ENCODE measurements around the gene TMEM185A.
"Not testable (repeated sequence)": the region's sequence is repeated elsewhere in the genome, so short reads cannot be mapped to it uniquely, and the experiment has no call there.

Gene TMEM185A

DNA sequence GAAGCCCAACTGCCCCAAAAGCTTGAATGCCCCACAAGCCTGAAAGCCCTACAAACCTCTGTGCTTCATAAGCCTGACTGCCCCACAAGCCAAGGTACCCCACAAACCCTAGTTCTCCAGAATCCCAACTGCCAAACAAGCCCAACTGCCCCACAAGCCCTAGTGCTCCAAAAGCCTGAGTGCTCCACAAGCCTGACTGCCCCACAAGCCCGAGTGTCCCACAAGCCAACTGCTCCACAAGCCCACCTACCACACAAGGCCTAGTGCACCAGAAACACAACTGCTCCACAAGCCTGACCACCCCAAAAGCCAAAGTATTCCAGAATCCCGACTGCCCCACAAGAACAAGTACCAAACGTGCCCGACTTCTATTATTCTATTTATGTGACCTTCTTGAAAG, 68.2 kb downstream of the TMEM185A start:
- DNase-seq (ENCODE audit: low read depth in 2 of 2, low spot score in 1 of 2), result no peak

DNA sequence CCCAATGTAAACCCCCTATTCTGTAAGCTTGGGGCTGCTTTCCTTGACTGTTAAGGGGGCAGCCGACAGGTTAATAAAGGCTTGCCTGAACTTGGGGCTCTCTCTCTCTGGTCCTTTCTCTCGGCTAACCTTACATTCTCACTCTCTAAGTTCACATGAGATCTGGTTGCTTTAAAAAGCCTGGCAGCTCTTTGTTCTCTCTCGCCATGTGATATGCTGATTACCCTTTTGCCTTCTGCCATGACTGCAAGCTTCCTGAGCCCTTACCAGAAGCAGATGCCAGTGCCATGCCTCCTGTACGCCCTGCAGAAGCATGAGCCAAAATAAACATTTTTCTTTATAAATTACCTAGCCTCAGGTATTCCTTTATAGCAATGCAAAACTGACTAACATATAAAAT, 76.3 kb downstream of the TMEM185A start:
- DNase-seq (ENCODE audit: low read depth in 2 of 2, low spot score in 1 of 2), result not testable (repeated sequence)

DNA sequence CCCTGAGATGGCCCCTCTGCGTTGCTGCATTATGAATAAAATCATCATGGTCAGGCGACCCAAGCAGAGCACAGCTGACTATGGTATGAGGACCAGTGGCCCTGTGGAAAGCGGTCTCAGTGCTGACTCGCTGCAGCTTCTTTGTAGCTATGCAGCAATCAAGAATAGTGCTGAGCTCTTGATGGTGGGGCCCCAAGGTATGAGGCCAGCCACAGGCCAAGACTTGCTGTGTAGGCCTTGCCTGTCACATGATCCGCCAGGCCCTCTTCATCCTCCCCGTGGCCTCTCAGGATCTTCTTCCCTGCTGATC, 79.7 kb downstream of the TMEM185A start:
- not testable (repeated sequence) for DNase-seq (ENCODE audit: low read depth in 2 of 2, low spot score in 1 of 2)

DNA sequence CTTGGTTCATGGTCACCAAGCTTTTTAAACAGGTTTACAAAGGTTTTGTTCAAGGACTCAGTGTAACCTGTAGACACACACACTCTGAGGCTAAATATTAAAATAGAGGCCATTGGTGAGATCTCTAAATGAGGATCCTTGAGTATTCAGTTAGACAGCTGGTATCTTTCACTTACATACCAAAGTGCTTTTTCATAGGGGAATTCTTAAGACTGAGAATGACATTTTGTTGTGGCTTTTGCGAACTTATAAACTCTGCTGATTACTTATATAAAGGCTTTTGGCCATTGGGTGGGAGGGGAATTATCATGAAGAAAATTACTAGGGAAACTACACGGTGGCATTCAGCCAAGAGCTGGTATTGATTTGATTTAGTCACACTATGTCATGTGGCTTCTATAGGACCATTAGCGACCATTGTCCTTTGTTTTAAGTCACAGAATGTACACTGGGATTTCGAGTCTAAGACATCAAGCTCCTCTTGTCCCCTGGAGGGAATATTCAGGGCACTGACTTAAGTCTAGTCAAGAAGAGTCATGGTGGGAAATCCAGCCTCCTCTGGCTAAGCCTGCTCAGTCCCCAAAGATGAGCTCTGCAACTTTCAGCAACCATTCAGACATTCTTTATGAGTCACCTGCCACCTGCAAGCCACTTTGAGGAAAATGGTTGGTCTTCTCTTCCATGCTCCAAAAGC, 80.2 kb downstream of the TMEM185A start:
- DNase-seq (ENCODE audit: low read depth in 2 of 2, low spot score in 1 of 2), result not testable (repeated sequence)

DNA sequence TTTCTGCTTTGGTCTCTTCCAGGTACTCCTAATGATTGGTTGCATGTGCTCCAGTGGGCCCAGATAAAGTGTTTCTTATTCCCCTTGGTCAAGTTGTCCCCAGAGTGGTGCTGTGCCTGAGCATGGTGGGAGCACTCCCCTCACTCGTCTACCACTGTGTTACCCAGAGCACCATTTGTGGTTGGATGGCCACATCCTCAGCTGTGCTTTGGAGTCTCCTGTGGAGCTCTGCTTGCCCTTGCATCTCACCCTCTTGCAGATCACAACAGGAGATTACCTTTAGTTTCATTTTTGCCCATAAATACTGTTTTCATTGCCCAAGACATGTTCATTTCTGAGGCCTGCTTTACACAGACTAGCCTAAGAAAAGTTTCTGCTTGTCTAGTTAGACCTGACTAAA, 81.1 kb downstream of the TMEM185A start:
- not testable (repeated sequence) for DNase-seq (ENCODE audit: low read depth in 2 of 2, low spot score in 1 of 2)

DNA sequence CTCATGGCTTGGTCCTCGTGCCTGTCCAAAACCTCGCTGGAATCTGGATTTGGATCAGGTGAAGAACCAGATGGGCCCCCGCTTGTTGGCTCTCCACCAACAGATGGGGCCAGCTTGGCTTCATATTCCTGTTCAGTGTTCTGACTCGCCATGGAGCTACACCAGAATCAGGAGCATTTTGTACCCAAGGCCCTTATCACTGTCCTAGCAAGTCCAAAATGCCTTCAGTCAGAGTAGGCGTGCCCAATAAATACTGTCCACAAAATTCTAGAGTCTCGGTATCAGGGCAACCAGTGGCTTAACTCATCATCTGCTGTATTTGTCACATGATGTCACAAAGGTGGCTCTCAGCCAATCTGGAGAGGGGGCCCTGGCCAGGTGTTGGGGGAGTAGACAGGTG, 81.9 kb downstream of the TMEM185A start, which contains the start of gene HSFX3:
TSS of gene HSFX3 (minus strand) at position 224 of the 400 bp plus-strand sequence. CDS start at position 152, 72 bp downstream.
- DNase-seq (ENCODE audit: low read depth in 2 of 2, low spot score in 1 of 2), result not testable (repeated sequence)

DNA sequence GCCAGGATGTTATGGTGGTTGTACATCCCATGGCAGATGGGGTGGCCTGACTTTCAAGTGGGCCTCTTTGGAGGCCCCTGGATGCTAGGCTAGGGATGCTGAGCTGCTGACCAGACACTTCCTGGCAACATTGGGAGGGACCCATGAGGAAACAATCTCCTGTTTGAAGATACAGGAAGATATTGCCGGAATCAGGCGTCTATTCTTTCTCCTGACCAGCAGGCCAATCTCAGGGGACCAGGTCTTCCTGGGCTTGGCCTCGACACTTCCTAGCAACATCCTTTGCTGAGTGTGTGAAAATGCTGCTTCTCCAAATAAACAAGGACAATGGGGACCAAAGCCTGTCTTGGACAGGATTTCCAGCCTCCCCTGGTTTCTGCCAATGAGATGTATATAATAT, 83.8 kb downstream of the TMEM185A start:
- not testable (repeated sequence) for DNase-seq (ENCODE audit: low read depth in 2 of 2, low spot score in 1 of 2)

DNA sequence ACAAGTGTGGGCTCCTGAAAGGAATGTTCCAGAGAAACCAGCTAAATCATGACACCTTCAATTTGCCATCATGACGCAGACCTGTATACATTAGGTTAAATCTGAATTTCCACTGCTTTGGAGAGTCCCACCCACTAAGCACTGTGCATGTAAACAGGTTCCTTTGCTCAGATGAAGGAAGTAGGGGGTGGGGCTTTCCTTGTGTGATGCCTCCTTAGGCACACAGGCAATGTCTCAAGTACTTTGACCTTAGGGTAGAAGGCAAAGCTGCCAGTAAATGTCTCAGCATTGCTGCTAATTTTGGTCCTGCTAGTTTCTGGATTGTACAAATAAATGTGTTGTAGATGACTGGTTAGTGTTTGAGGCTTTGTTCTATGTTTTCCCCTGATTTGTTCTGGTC, 84.6 kb downstream of the TMEM185A start:
- not testable (repeated sequence) for DNase-seq (ENCODE audit: low read depth in 2 of 2, low spot score in 1 of 2)

Measured in stimulated activated CD8-positive, alpha-beta memory T cell treated with anti-CD3 and anti-CD28 coated beads, Interleukin-4, amount 100 ng/mL, for 1 hour (primary cell).